NCI-H345 treated with DMSO at 0.1 percent for 48 hours (cell line): Measurements from ENCODE around the gene APELA.
"Not testable (repeated sequence)": the region's sequence is repeated elsewhere in the genome, so short reads cannot be mapped to it uniquely, and the experiment has no call there.

Experiments used
- DNase-seq: peaks from one replicate; lab custom pipeline; 2025; ENCODE audit not compliant: unreplicated experiment; lab: John Stamatoyannopoulos, UW

The APELA gene

GRCh38 chr4:164924670-164925238, 47.8 kb downstream of the APELA start:
- no peak for DNase-seq

- no peak for DNase-seq
Observed at GRCh38 chr4:164926301-164926700, 49.3 kb downstream of the APELA start.

GRCh38 chr4:164927101-164927500, 50.1 kb downstream of the APELA start:
- DNase-seq = not testable (repeated sequence)

- no peak for DNase-seq
Observed at GRCh38 chr4:164930647-164931046, 53.7 kb downstream of the APELA start.

GRCh38 chr4:164931551-164932324, 54.8 kb downstream of the APELA start:
- no peak for DNase-seq

- no peak for DNase-seq
Observed at GRCh38 chr4:164933244-164933643, 56.3 kb downstream of the APELA start.

- no peak for DNase-seq
Observed at GRCh38 chr4:164935363-164935762, 58.4 kb downstream of the APELA start.

GRCh38 chr4:164935865-164936606, 59.1 kb downstream of the APELA start:
- DNase-seq = not testable (repeated sequence)

GRCh38 chr4:164937576-164938270, 60.7 kb downstream of the APELA start:
- DNase-seq = no peak

- no peak for DNase-seq
Observed at GRCh38 chr4:164943192-164943591, 66.2 kb downstream of the APELA start.

GRCh38 chr4:164945146-164945545, 68.2 kb downstream of the APELA start:
- no peak for DNase-seq

- no peak for DNase-seq
Observed at GRCh38 chr4:164946810-164947209, 69.8 kb downstream of the APELA start.
